Smooth muscle cell (in vitro differentiated cells): ENCODE results near the gene PFKL. TPM values are rescaled to one million over a fixed set of nuclear protein-coding genes. Genes with fewer than 3 reads are reported as not detected.
"Not testable (repeated sequence)": the region's sequence is repeated elsewhere in the genome, so short reads cannot be mapped to it uniquely, and the experiment has no call there.

Experiments used
- DNase-seq: peaks from one replicate; lab custom pipeline; 2025; ENCODE audit not compliant: unreplicated experiment; lab: John Stamatoyannopoulos, UW
- H2AFZ ChIP-seq: fragments of 200-600 bp; sonication (generic); 2 replicates; pipeline ENCODE4 v1.6.0; 2016; ENCODE audit warnings: antibody characterized with exemption, low read depth, mild to moderate bottlenecking
- H3F3A ChIP-seq: fragments of 200-600 bp; sonication (generic); 2 replicates; pipeline ENCODE4 v1.6.0; 2017; ENCODE audit warnings: antibody characterized with exemption, low read depth
- H3K27ac ChIP-seq: fragments of 200-600 bp; sonication (generic); 2 replicates; pipeline ENCODE4 v1.5.1; 2016; ENCODE audit warnings: low read depth, mild to moderate bottlenecking
- H3K27me3 ChIP-seq: fragments of 200-600 bp; sonication (generic); 2 replicates; pipeline ENCODE4 v1.6.1; 2016; ENCODE audit warnings: low read depth, mild to moderate bottlenecking
- H3K36me3 ChIP-seq: fragments of 200-600 bp; sonication (generic); 2 replicates; pipeline ENCODE4 v1.5.1; 2016; ENCODE audit warnings: low read depth
- H3K4me1 ChIP-seq: fragments of 200-600 bp; sonication (generic); 2 replicates; pipeline ENCODE4 v1.5.1; 2016; ENCODE audit warnings: low read depth
- H3K4me2 ChIP-seq: fragments of 200-600 bp; sonication (generic); 2 replicates; pipeline ENCODE4 v1.6.0; 2016; ENCODE audit warnings: mild to moderate bottlenecking
- H3K4me3 ChIP-seq: fragments of 200-600 bp; sonication (generic); 2 replicates; pipeline ENCODE4 v1.5.1; 2016; ENCODE audit warnings: mild to moderate bottlenecking
- H3K79me2 ChIP-seq: fragments of 200-600 bp; sonication (generic); 2 replicates; pipeline ENCODE4 v1.6.0; 2016; ENCODE audit warnings: low read depth, mild to moderate bottlenecking
- H3K9ac ChIP-seq: fragments of 200-600 bp; sonication (generic); 2 replicates; pipeline ENCODE4 v1.6.0; 2016; ENCODE audit warnings: low read depth
- H3K9me3 ChIP-seq: fragments of 200-600 bp; sonication (generic); replicated peaks from 2 replicates; pipeline ENCODE4 v1.5.1; 2016; ENCODE audit warnings: low read depth
- H4K20me1 ChIP-seq: fragments of 200-600 bp; sonication (generic); 2 replicates; pipeline ENCODE4 v1.6.0; 2016; ENCODE audit warnings: low read depth
- CTCF ChIP-seq: fragments of 200-600 bp; sonication (generic); IDR thresholded peaks from 2 replicates; pipeline ENCODE4 v1.5.1; 2017; ENCODE audit warnings: borderline replicate concordance, mild to moderate bottlenecking, antibody characterized with exemption; ENCODE audit not compliant: insufficient read depth, poor library complexity, severe bottlenecking
- WGBS: methylation state at CpG from one replicate; pipeline ENCODE4 v1.1.7; 2016; ENCODE audit warnings: low lambda C conversion rate; 5-methylcytosine and 5-hydroxymethylcytosine counted together
- polyA plus RNA-seq: library from polyadenylated mRNA; unstranded; fragments of >200 nt; fragmentation: Nextera tagmentation; extraction: Ambion mirVana; gene quantifications from 2 replicates; pipeline ENCODE4 v1.2.1, GENCODE V29; 2016
- total RNA-seq: library from RNA; depleted of rRNA; stranded (reverse); fragments of >200 nt; gene quantifications from 2 replicates; pipeline ENCODE4 v1.2.3, GENCODE V29; 2014

The PFKL gene
- total and polyA plus RNA-seq, 2 experiments from 2014 or later = 51.4 to 162 TPM

- DNase-seq = no peak
- 98% methylated on average over 3 of the region's 3 CpGs for WGBS
- TF ChIP-seq CTCF = no peak
- no peaks in the 10 kb centered on the region for H4K20me1 ChIP-seq
- H3K4me2 ChIP-seq = no peak overlapping the region
- no peak overlapping the region for H3K27ac ChIP-seq
- H3K4me1 ChIP-seq = no peaks in the 10 kb centered on the region
- H3K9me3 ChIP-seq = no peaks in the 10 kb centered on the region
- no peak overlapping the region for H3K4me3 ChIP-seq
- H3K9ac ChIP-seq = no peak overlapping the region
- no peaks in the 10 kb centered on the region for H3K79me2 ChIP-seq
- H3K27me3 ChIP-seq = no peaks in the 10 kb centered on the region
- H3K36me3 ChIP-seq = no peaks in the 10 kb centered on the region
- no peak overlapping the region for H2AFZ ChIP-seq
- H3F3A ChIP-seq = peaks cover 13% of the 10 kb centered on the region
Measured at GRCh38 chr21:44337449-44337848, 37.6 kb downstream of the PFKL start.

GRCh38 chr21:44337941-44338895, 38.4 kb downstream of the PFKL start:
- Histone ChIP-seq H3F3A (peaks cover 13% of the 10 kb centered on the region), H4K20me1 (no peaks in the 10 kb centered on the region), H3K9me3 (no peaks in the 10 kb centered on the region), H3K4me2 (peak overlapping the region; percentile 88), H3K4me3 (peak overlapping the region; percentile 53), H3K9ac (peak overlapping the region; percentile 5), H3K27ac (peak overlapping the region; percentile 35), H3K79me2 (no peaks in the 10 kb centered on the region), H2AFZ (no peak overlapping the region), H3K27me3 (no peaks in the 10 kb centered on the region), H3K36me3 (no peaks in the 10 kb centered on the region), H3K4me1 (no peaks in the 10 kb centered on the region)
- peak; percentile 33 for DNase-seq
- no peak for TF ChIP-seq CTCF
- WGBS = 29% methylated on average over 18 of the region's 47 CpGs

GRCh38 chr21:44338971-44339910, 39.4 kb downstream of the PFKL start, which contains the start of gene CFAP410:
TSS of gene CFAP410 (minus strand) at chr21:44339390. CDS start at chr21:44339194, 196 bp downstream.
- Histone ChIP-seq H3K4me2 (peak within 1 kb of the TSS; percentile 95), H3K9ac (peak within 1 kb of the TSS; percentile 100), H3K4me1 (no peaks in the 10 kb centered on the region), H3K36me3 (no peaks in the 10 kb centered on the region), H3K79me2 (no peaks in the 10 kb centered on the region), H3K9me3 (no peaks in the 10 kb centered on the region), H3K27ac (peak within 1 kb of the TSS; percentile 100), H3K27me3 (no peaks in the 10 kb centered on the region), H4K20me1 (no peaks in the 10 kb centered on the region), H3K4me3 (peak within 1 kb of the TSS; percentile 92), H2AFZ (peak within 1 kb of the TSS; percentile 86), H3F3A (peaks cover 13% of the 10 kb centered on the region)
- 5% methylated on average over 59 of the region's 90 CpGs for WGBS
- TF ChIP-seq CTCF = no peak
- peak; percentile 87 for DNase-seq

- not testable (repeated sequence) for H3K4me3 ChIP-seq, H3K27me3 ChIP-seq, H3K79me2 ChIP-seq, H3K9me3 ChIP-seq, H3K27ac ChIP-seq, H3K4me1 ChIP-seq, H3K36me3 ChIP-seq, H3K9ac ChIP-seq, H2AFZ ChIP-seq, DNase-seq, H3K4me2 ChIP-seq, H4K20me1 ChIP-seq
- peaks cover 13% of the 10 kb centered on the region for H3F3A ChIP-seq
- 74% methylated on average over 12 of the region's 12 CpGs for WGBS
Measured at GRCh38 chr21:44341726-44342458, 42.0 kb downstream of the PFKL start.

GRCh38 chr21:44342981-44343380, 43.1 kb downstream of the PFKL start:
- not testable (repeated sequence) for H3K4me2 ChIP-seq, H3K79me2 ChIP-seq, H3K27me3 ChIP-seq, H4K20me1 ChIP-seq, H3K9ac ChIP-seq, H3K4me3 ChIP-seq, DNase-seq, H3K9me3 ChIP-seq, H3K4me1 ChIP-seq, H3K27ac ChIP-seq, H3K36me3 ChIP-seq, H2AFZ ChIP-seq
- H3F3A ChIP-seq = peaks cover 11% of the 10 kb centered on the region
- WGBS = 95% methylated on average over 8 of the region's 8 CpGs
